Loucy (cell line): ENCODE results near the gene KIF20A.

Experiments
- CTCF ChIP-seq: fragments of 200-600 bp; sonication (generic); conservative IDR thresholded peaks from 2 replicates; pipeline ENCODE4 v1.5.1; 2014; ENCODE audit warnings: mild to moderate bottlenecking, antibody characterized with exemption, low read length
- EZH2phosphoT487 ChIP-seq: fragments of 200-600 bp; IDR thresholded peaks from 2 replicates; pipeline ENCODE4 v1.6.1; 2018; ENCODE audit warnings: antibody characterized with exemption, mild to moderate bottlenecking, moderate library complexity, borderline replicate concordance

- TF ChIP-seq CTCF = no peak
- no peak for TF ChIP-seq EZH2phosphoT487
Observed at GRCh38 chr5:138160706-138161105, 18.2 kb upstream of the KIF20A start.
